SH-SY5Y (cell line): ENCODE results near the gene BTBD18.

ENCODE experiments used
- GATA2 ChIP-seq: IDR thresholded peaks from 2 replicates; pipeline ENCODE4 v1.6.1; 2011; ENCODE audit warnings: mild to moderate bottlenecking, low read depth, low read length
- GATA3 ChIP-seq: IDR thresholded peaks from 2 replicates; pipeline ENCODE4 v1.6.1; 2011; ENCODE audit warnings: low read depth, mild to moderate bottlenecking, low read length, moderate library complexity

- TF ChIP-seq GATA3 = no peak
- no peak for TF ChIP-seq GATA2
These were observed 24.5 kb upstream of the BTBD18 start for GRCh38 chr11:57776031-57776521.
